ENCODE measurements around the gene THY1. TPM values are rescaled to one million over a fixed set of nuclear protein-coding genes. Genes with fewer than 3 reads are reported as not detected.

Gene THY1
- total RNA-seq, 2 experiments from 2014 or later: not detected

GRCh38 chr11:119415517-119415916 lies 7.5 kb downstream of the THY1 start:
- H3K27ac ChIP-seq (ENCODE audit: low read depth in 1 of 2, low read length in 2 of 2): no peak overlapping the region
- no peaks in the 10 kb centered on the region for H3K36me3 ChIP-seq (ENCODE audit: insufficient read depth, low read length)
- peaks cover 4% of the 10 kb centered on the region for H3K9me3 Mint-ChIP-seq
- DNase-seq: no peak
- no peak overlapping the region for H3K4me3 ChIP-seq (ENCODE audit: low read length)
- CTCF ChIA-PET: no interaction called here
- H3K4me1 Mint-ChIP-seq (ENCODE audit: low read depth): no peaks in the 10 kb centered on the region
- no peak for ATAC-seq (ENCODE audit: poor library complexity)
- peaks cover 0 to 5% of the 10 kb centered on the region in 2 experiments for H3K27me3 ChIP-seq (ENCODE audit: control insufficient read depth in 1 of 2, insufficient read depth in 2 of 2, low read length in 2 of 2)
- no peak overlapping the region for H3K4me3 Mint-ChIP-seq
- H3K4me1 ChIP-seq (ENCODE audit: insufficient read depth, low read length): no peaks in the 10 kb centered on the region
- H3K9me3 ChIP-seq (ENCODE audit: control insufficient read depth in 1 of 2, insufficient read depth in 1 of 2, low read length in 2 of 2): peaks cover 0 to under 1% of the 10 kb centered on the region in 2 experiments
- H3K27ac Mint-ChIP-seq: no peak overlapping the region
- intact Hi-C loops (cut with DNase I, micrococcal nuclease): no loop called here
- POLR2A ChIA-PET: no interaction called here
- TF ChIP-seq CTCF (IDR thresholded peaks at IDR 0.05): no peak
- H3K36me3 Mint-ChIP-seq (ENCODE audit: low read depth): no peaks in the 10 kb centered on the region
- H3K27me3 Mint-ChIP-seq: peaks cover 30% of the 10 kb centered on the region

GRCh38 chr11:119414734-119415133 lies 8.2 kb downstream of the THY1 start:
- DNase-seq (no peak), ATAC-seq (ENCODE audit: poor library complexity) (no peak)
- H3K36me3 ChIP-seq (ENCODE audit: insufficient read depth, low read length): no peaks in the 10 kb centered on the region
- Mint-ChIP-seq H3K36me3 (ENCODE audit: low read depth) (no peaks in the 10 kb centered on the region), H3K9me3 (peaks cover 4% of the 10 kb centered on the region), H3K4me1 (ENCODE audit: low read depth) (no peaks in the 10 kb centered on the region), H3K27me3 (peaks cover 22% of the 10 kb centered on the region), H3K4me3 (no peak overlapping the region), H3K27ac (no peak overlapping the region)
- no peak overlapping the region for H3K4me3 ChIP-seq (ENCODE audit: low read length)
- no peak for TF ChIP-seq CTCF (IDR thresholded peaks at IDR 0.05)
- peaks cover 0 to 4% of the 10 kb centered on the region in 2 experiments for H3K27me3 ChIP-seq (ENCODE audit: control insufficient read depth in 1 of 2, insufficient read depth in 2 of 2, low read length in 2 of 2)
- no peaks in the 10 kb centered on the region for H3K4me1 ChIP-seq (ENCODE audit: insufficient read depth, low read length)
- H3K27ac ChIP-seq (ENCODE audit: low read depth in 1 of 2, low read length in 2 of 2): no peak overlapping the region
- ChIA-PET CTCF (no interaction called here), POLR2A (no interaction called here)
- no peaks in the 10 kb centered on the region for H3K9me3 ChIP-seq (ENCODE audit: control insufficient read depth in 1 of 2, insufficient read depth in 1 of 2, low read length in 2 of 2)
- intact Hi-C loops (cut with DNase I, micrococcal nuclease): no loop called here

GRCh38 chr11:119414321-119414720 lies 8.7 kb downstream of the THY1 start:
- H3K4me3 Mint-ChIP-seq: no peak overlapping the region
- H3K9me3 ChIP-seq (ENCODE audit: control insufficient read depth in 1 of 2, insufficient read depth in 1 of 2, low read length in 2 of 2): no peaks in the 10 kb centered on the region
- no peak overlapping the region for H3K27ac Mint-ChIP-seq
- H3K27me3 Mint-ChIP-seq: peaks cover 18% of the 10 kb centered on the region
- H3K4me1 ChIP-seq (ENCODE audit: insufficient read depth, low read length): no peaks in the 10 kb centered on the region
- POLR2A ChIA-PET: no interaction called here
- CTCF ChIA-PET: no interaction called here
- intact Hi-C loops (cut with DNase I, micrococcal nuclease): no loop called here
- H3K27ac ChIP-seq (ENCODE audit: low read depth in 1 of 2, low read length in 2 of 2): no peak overlapping the region
- peaks cover 0 to 4% of the 10 kb centered on the region in 2 experiments for H3K27me3 ChIP-seq (ENCODE audit: control insufficient read depth in 1 of 2, insufficient read depth in 2 of 2, low read length in 2 of 2)
- DNase-seq (no peak), ATAC-seq (ENCODE audit: poor library complexity) (no peak)
- no peaks in the 10 kb centered on the region for H3K4me1 Mint-ChIP-seq (ENCODE audit: low read depth)
- H3K9me3 Mint-ChIP-seq: peaks cover 4% of the 10 kb centered on the region
- H3K36me3 Mint-ChIP-seq (ENCODE audit: low read depth): no peaks in the 10 kb centered on the region
- no peak for TF ChIP-seq CTCF (IDR thresholded peaks at IDR 0.05)
- no peaks in the 10 kb centered on the region for H3K36me3 ChIP-seq (ENCODE audit: insufficient read depth, low read length)
- no peak overlapping the region for H3K4me3 ChIP-seq (ENCODE audit: low read length)

All from CD4-positive, alpha-beta T cell (primary cell).